DMS79 (cell line): ENCODE measurements around the gene GLRA3.

Experiments used
- DNase-seq: peaks from one replicate; lab custom pipeline; 2025; lab: John Stamatoyannopoulos, UW

GLRA3 gene

GRCh38 chr4:174593701-174594100, 235.3 kb downstream of the GLRA3 start:
- no peak for DNase-seq

GRCh38 chr4:174592985-174593335, 236.1 kb downstream of the GLRA3 start:
- DNase-seq = no peak

GRCh38 chr4:174592256-174592984, 236.6 kb downstream of the GLRA3 start:
- DNase-seq = no peak

DNA sequence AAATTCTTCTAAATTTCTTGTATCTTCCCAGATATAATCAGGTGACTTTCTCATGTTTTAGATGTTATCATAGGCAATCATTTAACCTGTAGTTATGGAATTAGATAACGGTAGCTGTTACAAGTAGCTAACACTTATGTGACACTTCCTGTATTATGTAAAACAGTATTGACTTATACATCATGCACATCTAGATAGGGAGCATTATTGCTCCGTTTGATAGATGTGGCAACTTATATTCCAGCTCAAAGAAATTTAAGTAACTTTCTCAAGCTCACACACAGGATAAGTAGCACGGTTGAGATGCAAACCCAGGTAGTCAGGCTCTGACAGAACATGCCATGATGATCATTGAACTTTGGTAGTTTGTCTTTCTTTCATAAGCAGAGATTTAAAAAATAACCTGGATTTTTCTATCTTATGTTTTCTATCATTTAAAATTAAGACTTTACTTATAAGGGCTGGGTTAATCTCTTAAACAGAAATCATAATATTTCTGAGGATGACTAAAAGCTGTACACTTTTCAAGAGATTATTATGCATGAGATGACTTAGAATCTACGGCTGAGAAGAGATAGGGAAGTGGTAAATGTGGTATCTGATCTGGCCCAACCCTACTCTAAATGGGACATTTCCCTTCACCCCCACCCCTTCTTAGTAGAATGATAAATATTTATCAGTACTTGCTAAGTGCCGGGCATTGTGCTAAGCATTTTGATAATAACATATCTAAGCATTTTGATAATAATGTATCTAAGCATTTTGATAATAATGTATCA, 237.6 kb downstream of the GLRA3 start:
- DNase-seq = no peak

DNA sequence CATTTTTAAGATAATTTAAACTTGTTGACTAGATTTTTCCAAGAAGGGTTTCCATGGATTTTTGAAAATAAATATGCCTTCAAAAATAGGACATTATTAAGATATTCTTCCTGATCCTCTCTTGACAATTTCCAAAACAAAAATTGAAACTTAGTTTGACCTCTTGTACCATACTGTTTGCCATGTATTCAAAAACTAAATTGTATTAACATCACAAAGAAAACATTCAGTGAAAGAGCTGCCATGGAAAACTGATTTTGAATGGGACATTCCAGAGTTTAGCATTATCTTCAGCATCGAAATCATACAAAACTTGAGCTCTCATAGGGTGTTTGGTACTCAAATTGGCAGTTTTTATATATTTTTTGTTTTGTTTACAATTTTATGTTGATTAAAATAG, 238.7 kb downstream of the GLRA3 start:
- no peak for DNase-seq
